HEK293T (cell line): ENCODE results near the gene INAFM1.
"Not testable (repeated sequence)": the region's sequence is repeated elsewhere in the genome, so short reads cannot be mapped to it uniquely, and the experiment has no call there.

Experiments
- CTCF ChIA-PET: fragments of 350-600 bp; formaldehyde crosslinking; extraction: SDS; loops from one replicate; lab custom pipeline; 2021; ENCODE audit warnings: antibody characterized with exemption, inconsistent platforms; lab: Yijun Ruan, JAX
- POLR2A ChIA-PET: fragments of 350-600 bp; formaldehyde crosslinking; extraction: SDS; loops from one replicate; lab custom pipeline; 2020; ENCODE audit warnings: antibody characterized with exemption, inconsistent platforms; lab: Yijun Ruan, JAX
- DNase-seq: peaks from one replicate; pipeline ENCODE4 v3.0.0; 2012; ENCODE audit warnings: mixed read lengths; ENCODE audit errors: extremely low spot score
- ARNT ChIP-seq: fragments of 450-650 bp; IDR thresholded peaks from 2 replicates; pipeline ENCODE4 v1.6.1; 2017; ENCODE audit warnings: mild to moderate bottlenecking
- BHLHE40 ChIP-seq: fragments of 450-650 bp; IDR thresholded peaks from 2 replicates; pipeline ENCODE4 v1.6.1; 2016; ENCODE audit warnings: mild to moderate bottlenecking, moderate library complexity, borderline replicate concordance
- CTBP1 ChIP-seq: fragments of 450-650 bp; IDR thresholded peaks from 2 replicates; pipeline ENCODE4 v1.6.1; 2016; ENCODE audit warnings: borderline replicate concordance
- ELF4 ChIP-seq: fragments of 450-650 bp; IDR thresholded peaks from 2 replicates; pipeline ENCODE4 v1.6.1; 2017; ENCODE audit warnings: antibody characterized with exemption
- FOXA1 ChIP-seq: fragments of 450-650 bp; IDR thresholded peaks from 2 replicates; pipeline ENCODE4 v1.6.1; 2016; ENCODE audit warnings: mild to moderate bottlenecking
- FOXK2 ChIP-seq: fragments of 450-650 bp; IDR thresholded peaks from 2 replicates; pipeline ENCODE4 v1.6.1; 2016; ENCODE audit warnings: mild to moderate bottlenecking
- FOXM1 ChIP-seq: fragments of 450-650 bp; IDR thresholded peaks from 2 replicates; pipeline ENCODE4 v1.6.1; 2017; ENCODE audit warnings: mild to moderate bottlenecking, borderline replicate concordance
- HDGF ChIP-seq: fragments of 450-650 bp; IDR thresholded peaks from 2 replicates; pipeline ENCODE4 v1.6.1; 2017; ENCODE audit warnings: antibody characterized with exemption, borderline replicate concordance
- L3MBTL2 ChIP-seq: fragments of 450-650 bp; conservative IDR thresholded peaks from 2 replicates; pipeline ENCODE4 v1.6.1; 2016; ENCODE audit warnings: mild to moderate bottlenecking
- LEF1 ChIP-seq: fragments of 450-650 bp; IDR thresholded peaks from 2 replicates; pipeline ENCODE4 v1.6.1; 2017; ENCODE audit warnings: mild to moderate bottlenecking, borderline replicate concordance
- NFRKB ChIP-seq: fragments of 450-650 bp; IDR thresholded peaks from 2 replicates; pipeline ENCODE4 v1.6.1; 2016; ENCODE audit warnings: mild to moderate bottlenecking, moderate library complexity
- PKNOX1 ChIP-seq: fragments of 450-650 bp; IDR thresholded peaks from 2 replicates; pipeline ENCODE4 v1.6.1; 2016
- SP1 ChIP-seq: fragments of 450-650 bp; IDR thresholded peaks from 2 replicates; pipeline ENCODE4 v1.6.1; 2017
- SUZ12 ChIP-seq: fragments of 450-650 bp; IDR thresholded peaks from 2 replicates; pipeline ENCODE4 v1.6.1; 2016; ENCODE audit warnings: mild to moderate bottlenecking
- TARDBP ChIP-seq: fragments of 450-650 bp; IDR thresholded peaks from 2 replicates; pipeline ENCODE4 v1.6.1; 2016
- ZNF384 ChIP-seq: fragments of 450-650 bp; IDR thresholded peaks from 2 replicates; pipeline ENCODE4 v1.6.1; 2016

INAFM1 gene

GRCh38 chr19:47258895-47259555, 15.7 kb upstream of the INAFM1 start:
- DNase-seq = no peak
- POLR2A ChIA-PET = no interaction called here
- CTCF ChIA-PET = no interaction called here
- no peak for TF ChIP-seq HDGF
- TF ChIP-seq ELF4 = no peak
- TF ChIP-seq TARDBP = no peak
- TF ChIP-seq BHLHE40 = no peak
- TF ChIP-seq PKNOX1 = no peak
- no peak for TF ChIP-seq FOXK2
- TF ChIP-seq ARNT = no peak
- TF ChIP-seq SUZ12 = no peak
- TF ChIP-seq LEF1 = no peak
- no peak for TF ChIP-seq L3MBTL2
- no peak for TF ChIP-seq FOXA1
- TF ChIP-seq CTBP1 = no peak
- no peak for TF ChIP-seq SP1
- TF ChIP-seq NFRKB = no peak
- no peak for TF ChIP-seq ZNF384
- no peak for TF ChIP-seq FOXM1

GRCh38 chr19:47260476-47260875, 14.2 kb upstream of the INAFM1 start:
- no peak for DNase-seq
- TF ChIP-seq SUZ12 = no peak
- TF ChIP-seq ELF4 = no peak
- TF ChIP-seq CTBP1 = no peak
- TF ChIP-seq TARDBP = no peak
- TF ChIP-seq LEF1 = no peak
- TF ChIP-seq NFRKB = no peak
- no peak for TF ChIP-seq ZNF384
- TF ChIP-seq L3MBTL2 = no peak
- TF ChIP-seq FOXK2 = no peak
- no peak for TF ChIP-seq PKNOX1
- no peak for TF ChIP-seq HDGF
- TF ChIP-seq ARNT = no peak
- no peak for TF ChIP-seq FOXA1
- no peak for TF ChIP-seq BHLHE40
- TF ChIP-seq SP1 = no peak
- TF ChIP-seq FOXM1 = no peak
- ChIA-PET POLR2A (no interaction called here), CTCF (no interaction called here)

GRCh38 chr19:47261946-47262793, 12.5 kb upstream of the INAFM1 start:
- DNase-seq, POLR2A ChIA-PET: not testable (repeated sequence)
- CTCF ChIA-PET = interaction anchor here (1.0 kb wide), 1 partner anchor 7 kb away, joined by 3 read pairs; no protein-coding TSS in a partner anchor

- ChIA-PET CTCF (no interaction called here), POLR2A (no interaction called here)
- TF ChIP-seq HDGF (no peak), FOXA1 (no peak), NFRKB (no peak), ARNT (no peak), BHLHE40 (no peak), FOXK2 (no peak), SUZ12 (no peak), TARDBP (no peak), ELF4 (no peak), FOXM1 (no peak), ZNF384 (no peak), CTBP1 (no peak), PKNOX1 (no peak), L3MBTL2 (no peak), LEF1 (no peak), SP1 (no peak)
- no peak for DNase-seq
Measured at GRCh38 chr19:47264629-47265028, 10.1 kb upstream of the INAFM1 start.

- TF ChIP-seq L3MBTL2 (no peak), SUZ12 (no peak), FOXM1 (no peak), NFRKB (no peak), SP1 (no peak), BHLHE40 (no peak), PKNOX1 (no peak), ELF4 (no peak), FOXK2 (no peak), LEF1 (no peak), ARNT (no peak), FOXA1 (no peak), CTBP1 (no peak), ZNF384 (no peak), HDGF (no peak)
- POLR2A ChIA-PET = no interaction called here
- DNase-seq = no peak
- CTCF ChIA-PET = interaction anchor here (0.7 kb wide), 1 partner anchor 125 kb away, joined by 3 read pairs; no protein-coding TSS in a partner anchor
Measured at GRCh38 chr19:47266401-47266941, 8.2 kb upstream of the INAFM1 start.
